Measurements from ENCODE around the gene CASK.
"Not testable (repeated sequence)": the region's sequence is repeated elsewhere in the genome, so short reads cannot be mapped to it uniquely, and the experiment has no call there.

The CASK gene

DNA sequence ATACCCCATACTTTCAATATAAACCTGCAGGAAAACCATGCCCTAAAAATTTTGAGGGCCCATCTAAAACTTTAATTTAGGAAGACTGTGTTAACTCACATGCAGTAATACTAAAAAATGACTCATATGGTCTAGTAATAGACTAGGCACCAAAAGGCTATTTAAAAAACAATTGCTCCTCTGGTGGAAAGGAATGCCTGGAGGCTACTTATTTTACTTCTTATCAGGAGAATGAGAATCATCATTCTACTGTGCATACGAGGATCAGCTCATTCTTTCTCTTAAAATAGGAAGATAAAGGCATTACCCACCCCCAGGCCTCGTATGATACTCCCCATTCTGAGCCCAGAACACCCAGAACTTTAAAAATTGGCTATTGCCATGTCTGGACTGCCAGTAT is 277.2 kb downstream of the CASK start:
- not testable (repeated sequence) for H3K9ac ChIP-seq (ENCODE audit: low read length); H3K4me1 ChIP-seq (ENCODE audit: control insufficient read depth, insufficient read depth, low read length); H3K27me3 ChIP-seq (ENCODE audit: control insufficient read depth, insufficient read depth, low read length); H3K4me3 ChIP-seq (ENCODE audit: low read depth, low read length); H3K27ac ChIP-seq (ENCODE audit: low read depth, low read length)
- Histone ChIP-seq H3K36me3 (ENCODE audit: control insufficient read depth, insufficient read depth, low read length) (peaks cover 26% of the 10 kb centered on the region; the same call in 1 of the 2 replicates), H3K9me3 (ENCODE audit: control insufficient read depth, insufficient read depth, low read depth, low read length) (peaks cover 28% of the 10 kb centered on the region)

GRCh38 chrX:41634284-41634683 is 289.1 kb downstream of the CASK start:
- Histone ChIP-seq H3K27me3 (ENCODE audit: control insufficient read depth, insufficient read depth, low read length) (no peaks in the 10 kb centered on the region), H3K9ac (ENCODE audit: low read length) (no peak overlapping the region), H3K4me3 (ENCODE audit: low read depth, low read length) (no peak overlapping the region), H3K27ac (ENCODE audit: low read depth, low read length) (no peak overlapping the region), H3K9me3 (ENCODE audit: control insufficient read depth, insufficient read depth, low read depth, low read length) (no peaks in the 10 kb centered on the region), H3K4me1 (ENCODE audit: control insufficient read depth, insufficient read depth, low read length) (no peaks in the 10 kb centered on the region), H3K36me3 (ENCODE audit: control insufficient read depth, insufficient read depth, low read length) (no peaks in the 10 kb centered on the region)

- Histone ChIP-seq H3K36me3 (ENCODE audit: control insufficient read depth, insufficient read depth, low read length) (peaks cover 11% of the 10 kb centered on the region), H3K4me3 (ENCODE audit: low read depth, low read length) (no peak overlapping the region), H3K9ac (ENCODE audit: low read length) (no peak overlapping the region), H3K4me1 (ENCODE audit: control insufficient read depth, insufficient read depth, low read length) (no peaks in the 10 kb centered on the region), H3K9me3 (ENCODE audit: control insufficient read depth, insufficient read depth, low read depth, low read length) (no peaks in the 10 kb centered on the region), H3K27me3 (ENCODE audit: control insufficient read depth, insufficient read depth, low read length) (no peaks in the 10 kb centered on the region), H3K27ac (ENCODE audit: low read depth, low read length) (no peak overlapping the region)
Measured at GRCh38 chrX:41630091-41630490, 293.3 kb downstream of the CASK start.

- Histone ChIP-seq H3K4me3 (ENCODE audit: low read depth, low read length) (no peak overlapping the region), H3K9me3 (ENCODE audit: control insufficient read depth, insufficient read depth, low read depth, low read length) (no peaks in the 10 kb centered on the region), H3K36me3 (ENCODE audit: control insufficient read depth, insufficient read depth, low read length) (peaks cover 12% of the 10 kb centered on the region), H3K27ac (ENCODE audit: low read depth, low read length) (no peak overlapping the region), H3K27me3 (ENCODE audit: control insufficient read depth, insufficient read depth, low read length) (no peaks in the 10 kb centered on the region), H3K9ac (ENCODE audit: low read length) (no peak overlapping the region), H3K4me1 (ENCODE audit: control insufficient read depth, insufficient read depth, low read length) (no peaks in the 10 kb centered on the region)
Measured at GRCh38 chrX:41629539-41629938, 293.8 kb downstream of the CASK start.

DNA sequence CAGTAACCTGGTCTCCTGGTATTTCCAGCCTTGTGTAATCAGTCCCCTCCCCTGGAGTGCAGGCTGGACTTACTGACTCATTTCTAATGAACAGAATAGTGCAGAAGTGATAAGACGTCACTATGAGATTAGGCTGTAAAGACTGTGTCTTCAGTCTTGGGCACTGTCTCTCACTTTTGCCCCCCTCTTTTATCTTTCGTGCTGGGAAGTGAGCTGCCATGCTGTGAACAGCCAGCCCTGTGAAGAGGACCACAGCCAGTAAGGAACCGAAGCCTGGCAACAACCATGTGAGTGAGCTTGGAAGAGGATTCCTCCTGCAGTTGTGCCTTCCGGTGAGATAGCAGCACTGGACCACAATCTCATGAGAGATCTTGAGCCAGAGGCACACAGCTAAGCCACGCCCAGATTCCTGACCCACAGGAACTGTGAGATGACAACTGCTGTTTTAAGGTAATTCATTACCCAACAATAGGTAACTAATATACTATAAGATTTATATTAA is 302.1 kb downstream of the CASK start:
- Histone ChIP-seq H3K27ac (ENCODE audit: low read depth, low read length) (no peak overlapping the region), H3K36me3 (ENCODE audit: control insufficient read depth, insufficient read depth, low read length) (peaks cover 15% of the 10 kb centered on the region), H3K4me3 (ENCODE audit: low read depth, low read length) (no peak overlapping the region), H3K9me3 (ENCODE audit: control insufficient read depth, insufficient read depth, low read depth, low read length) (no peaks in the 10 kb centered on the region), H3K4me1 (ENCODE audit: control insufficient read depth, insufficient read depth, low read length) (peaks cover 15% of the 10 kb centered on the region), H3K27me3 (ENCODE audit: control insufficient read depth, insufficient read depth, low read length) (no peaks in the 10 kb centered on the region), H3K9ac (ENCODE audit: low read length) (no peak overlapping the region)

DNA sequence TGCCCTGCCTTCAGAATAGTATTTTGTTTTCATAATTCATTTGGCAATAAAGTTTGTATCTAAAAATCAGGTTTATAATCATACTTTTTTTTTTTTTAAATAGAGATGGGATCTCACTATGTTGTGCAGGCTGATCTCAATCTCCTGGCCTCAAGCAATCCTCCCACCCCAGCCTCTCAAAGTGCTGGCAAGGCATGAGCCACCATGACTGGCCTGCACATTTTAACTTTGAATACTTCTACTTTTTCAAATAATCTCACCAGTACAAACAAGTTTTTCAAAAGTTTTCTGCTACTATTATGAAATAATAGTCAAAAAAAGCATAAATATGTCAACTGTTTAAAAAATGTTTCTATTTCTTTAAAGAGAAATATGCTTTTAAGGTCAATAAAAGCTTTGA is 304.1 kb downstream of the CASK start:
- no peak overlapping the region for H3K4me3 ChIP-seq (ENCODE audit: low read depth, low read length)
- H3K4me1 ChIP-seq (ENCODE audit: control insufficient read depth, insufficient read depth, low read length): peaks cover 15% of the 10 kb centered on the region
- peaks cover 3% of the 10 kb centered on the region for H3K36me3 ChIP-seq (ENCODE audit: control insufficient read depth, insufficient read depth, low read length)
- H3K27me3 ChIP-seq (ENCODE audit: control insufficient read depth, insufficient read depth, low read length): no peaks in the 10 kb centered on the region
- no peak overlapping the region for H3K27ac ChIP-seq (ENCODE audit: low read depth, low read length)
- H3K9me3 ChIP-seq (ENCODE audit: control insufficient read depth, insufficient read depth, low read depth, low read length): no peaks in the 10 kb centered on the region
- no peak overlapping the region for H3K9ac ChIP-seq (ENCODE audit: low read length)

GRCh38 chrX:41616935-41617334 is 306.4 kb downstream of the CASK start:
- Histone ChIP-seq H3K4me1 (ENCODE audit: control insufficient read depth, insufficient read depth, low read length) (peaks cover 15% of the 10 kb centered on the region), H3K4me3 (ENCODE audit: low read depth, low read length) (no peak overlapping the region), H3K9me3 (ENCODE audit: control insufficient read depth, insufficient read depth, low read depth, low read length) (0 out of 2 replicates have a peak, but pooled peaks cover 3% of the 10 kb centered on the region), H3K9ac (ENCODE audit: low read length) (no peak overlapping the region), H3K36me3 (ENCODE audit: control insufficient read depth, insufficient read depth, low read length) (no peaks in the 10 kb centered on the region), H3K27ac (ENCODE audit: low read depth, low read length) (no peak overlapping the region), H3K27me3 (ENCODE audit: control insufficient read depth, insufficient read depth, low read length) (no peaks in the 10 kb centered on the region)

DNA sequence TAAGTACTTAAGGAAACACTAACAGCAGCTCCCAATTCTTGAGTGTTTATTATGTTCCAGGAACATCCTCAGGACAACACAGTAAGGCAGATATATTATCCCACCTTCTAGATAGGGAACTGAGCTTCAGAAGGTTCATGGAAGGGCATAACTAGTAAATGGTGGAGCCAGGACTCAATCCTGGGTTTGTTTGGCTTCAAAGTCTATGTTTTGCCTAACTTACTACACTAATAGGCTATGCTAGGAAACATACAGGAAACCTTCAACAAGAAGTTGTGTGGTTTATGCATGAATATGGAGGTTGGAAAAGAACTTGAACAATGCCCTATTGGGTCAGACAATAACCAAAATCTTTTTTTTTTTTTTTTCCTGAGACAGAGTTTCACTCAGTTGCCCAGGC is 307.1 kb downstream of the CASK start:
- H3K4me1 ChIP-seq (ENCODE audit: control insufficient read depth, insufficient read depth, low read length): peaks cover 10% of the 10 kb centered on the region
- H3K9ac ChIP-seq (ENCODE audit: low read length): no peak overlapping the region
- 0 out of 2 replicates have a peak, but pooled peaks cover 3% of the 10 kb centered on the region for H3K9me3 ChIP-seq (ENCODE audit: control insufficient read depth, insufficient read depth, low read depth, low read length)
- H3K27ac ChIP-seq (ENCODE audit: low read depth, low read length): no peak overlapping the region
- no peaks in the 10 kb centered on the region for H3K27me3 ChIP-seq (ENCODE audit: control insufficient read depth, insufficient read depth, low read length)
- H3K4me3 ChIP-seq (ENCODE audit: low read depth, low read length): no peak overlapping the region
- no peaks in the 10 kb centered on the region for H3K36me3 ChIP-seq (ENCODE audit: control insufficient read depth, insufficient read depth, low read length)

GRCh38 chrX:41608244-41608643 is 315.1 kb downstream of the CASK start:
- peaks cover 19% of the 10 kb centered on the region for H3K4me1 ChIP-seq (ENCODE audit: control insufficient read depth, insufficient read depth, low read length)
- no peak overlapping the region for H3K9ac ChIP-seq (ENCODE audit: low read length)
- H3K9me3 ChIP-seq (ENCODE audit: control insufficient read depth, insufficient read depth, low read depth, low read length): 0 out of 2 replicates have a peak, but pooled peaks cover 4% of the 10 kb centered on the region
- H3K27ac ChIP-seq (ENCODE audit: low read depth, low read length): no peak overlapping the region
- H3K27me3 ChIP-seq (ENCODE audit: control insufficient read depth, insufficient read depth, low read length): no peaks in the 10 kb centered on the region
- no peak overlapping the region for H3K4me3 ChIP-seq (ENCODE audit: low read depth, low read length)
- H3K36me3 ChIP-seq (ENCODE audit: control insufficient read depth, insufficient read depth, low read length): peaks cover 5% of the 10 kb centered on the region

- peaks cover 5% of the 10 kb centered on the region for H3K36me3 ChIP-seq (ENCODE audit: control insufficient read depth, insufficient read depth, low read length)
- no peak overlapping the region for H3K27ac ChIP-seq (ENCODE audit: low read depth, low read length)
- no peaks in the 10 kb centered on the region for H3K27me3 ChIP-seq (ENCODE audit: control insufficient read depth, insufficient read depth, low read length)
- H3K4me3 ChIP-seq (ENCODE audit: low read depth, low read length): no peak overlapping the region
- peaks cover 28% of the 10 kb centered on the region for H3K4me1 ChIP-seq (ENCODE audit: control insufficient read depth, insufficient read depth, low read length)
- no peak overlapping the region for H3K9ac ChIP-seq (ENCODE audit: low read length)
- 0 out of 2 replicates have a peak, but pooled peaks cover 4% of the 10 kb centered on the region for H3K9me3 ChIP-seq (ENCODE audit: control insufficient read depth, insufficient read depth, low read depth, low read length)
Measured at GRCh38 chrX:41607264-41607832, 316.0 kb downstream of the CASK start.

DNA sequence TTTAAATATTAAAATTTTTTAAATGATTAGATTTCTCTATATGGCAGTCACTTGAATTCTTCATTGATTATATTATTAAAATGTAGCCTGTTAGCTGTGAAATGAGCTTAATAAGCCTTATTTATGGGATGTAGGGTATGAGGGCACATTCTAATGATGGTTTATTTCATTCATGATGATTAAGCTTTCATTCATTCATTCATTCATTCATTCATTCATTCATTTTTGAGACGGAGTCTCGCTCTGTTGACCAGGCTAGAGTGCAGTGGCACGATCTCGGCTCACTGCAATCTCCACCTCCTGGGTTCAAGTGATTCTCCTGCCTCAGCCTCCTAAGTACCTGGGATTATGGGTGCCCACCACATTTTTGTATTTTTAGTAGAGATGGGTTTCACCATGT is 317.3 kb downstream of the CASK start:
- not testable (repeated sequence) for H3K9ac ChIP-seq (ENCODE audit: low read length); H3K27ac ChIP-seq (ENCODE audit: low read depth, low read length); H3K27me3 ChIP-seq (ENCODE audit: control insufficient read depth, insufficient read depth, low read length); H3K36me3 ChIP-seq (ENCODE audit: control insufficient read depth, insufficient read depth, low read length); H3K4me3 ChIP-seq (ENCODE audit: low read depth, low read length); H3K9me3 ChIP-seq (ENCODE audit: control insufficient read depth, insufficient read depth, low read depth, low read length)
- peaks cover 31% of the 10 kb centered on the region for H3K4me1 ChIP-seq (ENCODE audit: control insufficient read depth, insufficient read depth, low read length)

Measured in HUES6 (cell line).